Testis (tissue), 3 donors: ENCODE measurements around the gene DPH3. TPM values are rescaled to one million over a fixed set of nuclear protein-coding genes. Genes with fewer than 3 reads are reported as not detected.

ENCODE experiments used
- DNase-seq: peaks from one replicate; pipeline ENCODE4 v3.0.0-alpha.2; 2019
- H3K27ac ChIP-seq, 2 donors: fragments of 200-600 bp; sonication (generic); one replicate each; pipeline ENCODE4 v1.5.1; 2019
- H3K27me3 ChIP-seq: fragments of 200-600 bp; sonication (generic); one replicate; pipeline ENCODE4 v1.5.1; 2019
- H3K36me3 ChIP-seq: fragments of 200-600 bp; sonication (generic); one replicate; pipeline ENCODE4 v1.5.1; 2017; ENCODE audit warnings: low read depth; ENCODE audit errors: missing control alignments
- H3K4me1 ChIP-seq: fragments of 200-600 bp; sonication (generic); one replicate; pipeline ENCODE4 v1.5.1; 2019
- H3K4me3 ChIP-seq, 2 donors: fragments of 200-600 bp; sonication (generic); one replicate each; pipeline ENCODE4 v1.5.1; 2017 to 2019
- H3K9me3 ChIP-seq: fragments of 200-600 bp; sonication (generic); one replicate; pipeline ENCODE4 v1.5.1; 2017
- CTCF ChIP-seq, 3 experiments: fragments of 450-650 bp in 2 of 3; fragments of 200-600 bp in 1 of 3; sonication (generic) in 1 of 3; IDR thresholded peaks; one replicate each; pipeline ENCODE4 v1.5.1; 2016 to 2019; ENCODE audit warnings: antibody characterized with exemption in 3 of 3, mild to moderate bottlenecking in 2 of 3, moderate library complexity in 1 of 3
- POLR2A ChIP-seq: fragments of 450-650 bp; IDR thresholded peaks from one replicate; pipeline ENCODE4 v1.6.1; 2017; ENCODE audit warnings: antibody characterized with exemption, mild to moderate bottlenecking, moderate library complexity
- WGBS, 2 donors: methylation state at CpG; one replicate each; pipeline ENCODE4 v1.1.5; 2018; 5-methylcytosine and 5-hydroxymethylcytosine counted together
- intact Hi-C: fragments of 100-400 bp; cut with DNase I; formaldehyde crosslinking; loops from one replicate; pipeline ENCODE4 v1.15.1; 2023; ENCODE audit warnings: low total_unique reads
- polyA plus RNA-seq: library from polyadenylated mRNA; stranded (reverse); fragments of 350-450 nt; fragmentation: Illumina TruSeq; extraction: RNeasy Lipid Tissue Mini Kit (QIAGEN cat#74804); gene quantifications from one replicate; pipeline ENCODE4 v1.2.3, GENCODE V29; 2014; ENCODE audit warnings: low read depth, low replicate concordance; ENCODE audit not compliant: insufficient read depth
- total RNA-seq, 2 donors: library from RNA; depleted of rRNA; stranded (reverse); fragments of >200 nt; gene quantifications; one replicate each; pipeline ENCODE4 v1.2.3, GENCODE V29; 2016

Gene DPH3
- total and polyA plus RNA-seq, 3 donors from 2014 or later: 14.6 to 23.6 (median 14.7) TPM

DNA sequence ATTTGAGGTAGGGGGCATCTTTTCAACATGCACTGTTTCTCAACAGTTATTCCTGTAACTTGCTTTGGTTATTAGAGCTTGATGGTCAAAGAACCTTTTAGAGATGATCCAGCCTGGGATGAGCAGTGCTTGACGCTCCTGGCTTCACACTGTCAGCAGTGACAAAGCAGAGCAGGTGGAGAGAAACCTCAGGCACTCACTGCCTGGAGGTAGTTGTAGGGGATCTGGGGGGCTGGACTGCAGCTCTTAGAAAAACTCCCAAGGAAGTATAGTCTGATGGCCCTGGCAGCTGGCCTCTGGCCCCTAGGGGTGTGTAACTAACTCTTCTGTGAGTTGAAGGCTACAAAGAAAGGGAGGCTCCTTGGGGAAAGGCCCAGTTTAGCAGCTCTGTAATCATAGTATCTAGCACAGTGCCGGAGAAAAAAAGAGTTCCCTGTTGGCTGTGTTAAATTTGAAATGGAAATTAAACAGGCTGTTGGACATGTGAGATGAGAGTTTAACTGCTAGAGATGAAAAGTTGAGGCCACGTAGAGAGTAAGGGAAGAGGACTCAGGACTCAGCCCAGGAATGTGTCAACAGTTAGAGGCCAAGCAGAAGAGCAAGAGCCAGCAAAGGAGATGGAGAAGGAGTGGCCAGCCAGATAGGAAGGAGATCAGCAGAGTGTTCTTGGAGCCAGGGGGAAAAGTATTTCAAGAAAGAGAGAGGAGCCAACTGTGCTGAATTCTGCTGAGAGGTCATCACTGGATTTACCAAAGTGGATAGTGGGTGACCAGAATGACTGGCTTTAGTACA, 14.5 kb upstream of the DPH3 start:
- no peaks in the 10 kb centered on the region for H3K27me3 ChIP-seq
- TF ChIP-seq CTCF (IDR thresholded peaks at IDR 0.05) (no peak), POLR2A (no peak)
- intact Hi-C loops: no loop called here

DNA sequence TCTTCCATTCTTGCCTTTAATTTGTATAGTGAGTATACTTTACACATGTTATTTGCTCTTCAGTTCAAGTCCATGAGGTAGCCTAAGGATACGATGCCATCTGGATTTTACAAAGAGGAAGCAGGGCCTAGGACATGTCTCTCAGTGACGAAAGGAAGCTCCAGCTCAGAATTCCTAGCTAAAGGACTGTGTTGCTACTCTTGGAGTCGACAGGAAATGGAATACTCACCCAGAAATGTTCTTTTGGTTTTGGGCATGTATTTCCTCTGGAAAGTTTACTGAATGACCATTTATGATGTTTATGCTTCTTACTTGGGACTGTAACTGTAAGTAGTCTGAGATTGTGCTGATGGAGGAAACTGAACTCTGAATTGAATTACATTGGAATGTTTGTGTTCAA, 12.7 kb upstream of the DPH3 start:
- WGBS, 2 donors: 85 to 92% methylated on average over 3 of the region's 3 CpGs
- TF ChIP-seq POLR2A: no peak
- no peak for TF ChIP-seq CTCF (IDR thresholded peaks at IDR 0.05)
- H3K36me3 ChIP-seq: no peaks in the 10 kb centered on the region
- no peak for DNase-seq
- no peaks in the 10 kb centered on the region for H3K4me1 ChIP-seq
- no peak overlapping the region for H3K27ac ChIP-seq
- H3K9me3 ChIP-seq: no peaks in the 10 kb centered on the region
- no peak overlapping the region for H3K4me3 ChIP-seq
- H3K27me3 ChIP-seq: no peaks in the 10 kb centered on the region
- intact Hi-C loops: no loop called here

More for the DNA sequence above, 14.5 kb upstream of the DPH3 start:
- no peak overlapping the region for H3K27ac ChIP-seq
- 62% methylated on average over 3 of the region's 3 CpGs for WGBS, 2 donors
- H3K4me3 ChIP-seq: no peak overlapping the region
- H3K4me1 ChIP-seq: no peaks in the 10 kb centered on the region
- no peaks in the 10 kb centered on the region for H3K36me3 ChIP-seq
- no peak for DNase-seq
- H3K9me3 ChIP-seq: no peaks in the 10 kb centered on the region

GRCh38 chr3:16273867-16274266, 9.1 kb upstream of the DPH3 start:
- 93 to 97% methylated on average over 2 of the region's 2 CpGs for WGBS, 2 donors
- TF ChIP-seq POLR2A (no peak), CTCF (IDR thresholded peaks at IDR 0.05) (no peak)
- no peak for DNase-seq
- no peak overlapping the region for H3K27ac ChIP-seq
- H3K27me3 ChIP-seq: no peaks in the 10 kb centered on the region
- intact Hi-C loops: no loop called here
- no peak overlapping the region for H3K4me3 ChIP-seq
- H3K9me3 ChIP-seq: no peaks in the 10 kb centered on the region
- H3K4me1 ChIP-seq: no peaks in the 10 kb centered on the region
- no peaks in the 10 kb centered on the region for H3K36me3 ChIP-seq

DNA sequence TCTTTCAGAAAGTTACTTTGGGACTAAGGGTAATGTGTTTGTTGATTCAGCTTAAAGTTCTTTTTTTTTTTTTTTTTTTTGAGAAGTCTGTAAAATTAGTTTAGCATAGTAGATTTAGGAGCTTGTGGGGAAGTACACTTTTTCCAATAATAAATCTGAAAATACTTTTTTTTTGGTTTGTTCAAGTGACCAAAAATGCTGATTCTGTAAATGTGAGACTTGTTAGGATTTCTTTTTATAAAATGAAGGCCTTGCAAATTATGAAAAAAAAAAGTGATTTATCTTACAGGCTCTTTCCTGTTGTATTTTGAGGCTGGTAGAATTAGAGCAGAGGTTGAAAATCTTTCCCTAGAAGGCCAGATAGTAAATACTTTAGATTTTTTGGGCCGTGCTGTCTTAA, 7.8 kb upstream of the DPH3 start:
- Histone ChIP-seq H3K9me3 (no peaks in the 10 kb centered on the region), H3K4me1 (peaks cover 8% of the 10 kb centered on the region), H3K27me3 (no peaks in the 10 kb centered on the region), H3K36me3 (no peaks in the 10 kb centered on the region), H3K4me3 (no peak overlapping the region), H3K27ac (no peak overlapping the region)
- WGBS, 2 donors: 90 to 94% methylated on average over 1 of the region's 1 CpG
- DNase-seq: no peak
- TF ChIP-seq CTCF (IDR thresholded peaks at IDR 0.05): no peak
- TF ChIP-seq POLR2A: no peak
- intact Hi-C loops: no loop called here

DNA sequence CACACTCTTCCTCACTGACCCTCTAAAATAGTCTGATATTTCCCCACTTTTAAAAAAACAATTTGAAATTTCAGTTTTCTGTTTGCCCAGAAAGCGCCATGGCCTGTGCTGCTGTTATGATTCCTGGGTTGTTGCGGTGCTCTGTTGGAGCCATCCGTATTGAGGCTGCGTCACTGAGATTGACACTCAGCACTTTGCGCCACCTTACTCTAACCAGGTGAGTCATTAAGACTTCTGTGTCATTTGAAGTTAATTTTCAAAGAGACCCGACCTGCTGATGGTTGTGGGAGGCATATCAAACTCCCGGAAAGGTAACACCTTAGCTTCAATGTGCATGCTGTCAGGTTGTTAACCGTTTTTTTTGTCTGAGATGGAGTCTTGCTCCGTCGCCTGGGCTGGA, 6.1 kb upstream of the DPH3 start:
- intact Hi-C loops: no loop called here
- TF ChIP-seq POLR2A (no peak), CTCF (IDR thresholded peaks at IDR 0.05) (no peak)
- peaks cover 11% of the 10 kb centered on the region for H3K4me1 ChIP-seq
- H3K9me3 ChIP-seq: no peaks in the 10 kb centered on the region
- no peaks in the 10 kb centered on the region for H3K36me3 ChIP-seq
- DNase-seq: no peak
- 91 to 94% methylated on average over 10 of the region's 10 CpGs for WGBS, 2 donors
- H3K27ac ChIP-seq: no peak overlapping the region
- no peak overlapping the region for H3K4me3 ChIP-seq
- no peaks in the 10 kb centered on the region for H3K27me3 ChIP-seq
